HG02938 (cell line): ENCODE results near the gene PPFIBP2.

Experiments
- ATAC-seq: cut with Tn5 transposase; IDR thresholded peaks from one replicate; pipeline ENCODE4 v1.9.1; 2021; ENCODE audit warnings: mild to moderate bottlenecking, moderate library complexity; ENCODE audit not compliant: unreplicated experiment

The PPFIBP2 gene

GRCh38 chr11:7683571-7683970 lies 169.8 kb downstream of the PPFIBP2 start:
- no peak for ATAC-seq

- no peak for ATAC-seq
These were observed 173.0 kb downstream of the PPFIBP2 start for GRCh38 chr11:7686761-7687160.

GRCh38 chr11:7687386-7687785 lies 173.6 kb downstream of the PPFIBP2 start:
- no peak for ATAC-seq

GRCh38 chr11:7688238-7688826 lies 174.5 kb downstream of the PPFIBP2 start:
- peak; percentile 70 for ATAC-seq

GRCh38 chr11:7689239-7689638 lies 175.4 kb downstream of the PPFIBP2 start:
- ATAC-seq: no peak

GRCh38 chr11:7690648-7691047 lies 176.8 kb downstream of the PPFIBP2 start:
- peak; percentile 65 for ATAC-seq

GRCh38 chr11:7691759-7692350 lies 178.1 kb downstream of the PPFIBP2 start:
- no peak for ATAC-seq

- ATAC-seq: no peak
These were observed 178.6 kb downstream of the PPFIBP2 start for GRCh38 chr11:7692426-7692825.

- no peak for ATAC-seq
These were observed 180.4 kb downstream of the PPFIBP2 start for GRCh38 chr11:7694235-7694634.

GRCh38 chr11:7696424-7696823 lies 182.6 kb downstream of the PPFIBP2 start:
- ATAC-seq: no peak
